Measurements from ENCODE around the gene CP. TPM values are rescaled to one million over a fixed set of nuclear protein-coding genes. Genes with fewer than 3 reads are reported as not detected.

CP gene
- total RNA-seq, 1 experiment from 2014 or later, result 2.6 TPM

- no peak for DNase-seq (ENCODE audit: low spot score)
These were observed 98.7 kb downstream of the CP start for GRCh38 chr3:149122721-149123578.

Other genes starting within 250 kb of the CP start
- 34.4 and 45.7 TPM in 2 replicates for gene GYG1, start 230.3 kb downstream of the CP start, total RNA-seq (2014; rRNA removed; shearing (Covaris generic))
- 54.8 and 63.4 TPM in 2 replicates for gene HLTF, start 135.3 kb downstream of the CP start, total RNA-seq (2014; rRNA removed; shearing (Covaris generic))
- gene HPS3, start 92.2 kb downstream of the CP start, total RNA-seq (2014; rRNA removed; shearing (Covaris generic)), result 38.8 and 39.3 TPM in 2 replicates
- 0.08 and 0.39 TPM in 2 replicates for gene TM4SF18, start 111.8 kb upstream of the CP start, total RNA-seq (2014; rRNA removed; shearing (Covaris generic))
- 152 and 153 TPM in 2 replicates for gene TM4SF1, start 155.8 kb upstream of the CP start, total RNA-seq (2014; rRNA removed; shearing (Covaris generic))